ENCODE measurements around the gene SEPHS1. TPM values are rescaled to one million over a fixed set of nuclear protein-coding genes. Genes with fewer than 3 reads are reported as not detected.

Gene SEPHS1
- total and polyA plus RNA-seq, 2 donors (not counting 3 experiments of a cell fraction or from before 2014, with no cell fraction given) = 40.6 to 55.4 TPM

DNA sequence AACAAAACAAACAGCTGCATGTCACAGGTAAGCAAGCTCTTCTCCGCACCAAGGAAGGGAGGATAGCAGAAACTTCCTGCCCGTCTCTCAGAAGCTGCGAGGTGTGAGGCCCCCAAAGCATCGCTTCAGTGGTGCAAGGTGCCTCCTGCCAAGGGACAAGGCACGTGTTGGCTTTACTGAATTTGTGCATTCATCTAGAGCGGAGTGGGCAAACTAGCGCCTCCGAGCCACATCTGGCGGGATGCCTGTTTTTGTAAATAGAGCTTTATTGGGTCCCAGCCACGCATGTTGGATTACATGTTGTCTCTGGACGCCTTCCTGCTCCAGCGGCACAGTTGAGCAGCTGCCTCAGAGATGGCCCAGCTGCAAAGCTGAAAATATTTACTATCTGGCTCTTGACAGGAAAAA, 75.9 kb downstream of the SEPHS1 start:
- ChIA-PET CTCF (interaction anchor here (0.8 to 3.7 kb wide), 6 partner anchors 9 to 264 kb away, joined by 3 to 26 read pairs (median 3); partner anchors contain the start of gene PHYH), POLR2A (no interaction called here)
- Histone ChIP-seq H3K4me3 (replicated peaks in 1 of 3; ENCODE audit: insufficient read depth in 1 of 3, low read depth in 1 of 3, low read length in 3 of 3) (no peak overlapping the region), H3K27ac (ENCODE audit: insufficient read depth, low read depth, low read length) (no peak overlapping the region), H3K9ac (replicated peaks; ENCODE audit: extremely low read depth, insufficient read depth, low read length) (no peak overlapping the region), H3K4me1 (ENCODE audit: control insufficient read depth, extremely low read depth, insufficient read depth, low read length) (no peaks in the 10 kb centered on the region), H3K27me3 (ENCODE audit: control insufficient read depth in 2 of 2, insufficient read depth in 2 of 2, low read length in 2 of 2) (no peaks in the 10 kb centered on the region), H4K20me1 (replicated peaks; ENCODE audit: control insufficient read depth, extremely low read depth, insufficient read depth, low read length) (no peaks in the 10 kb centered on the region), H3K36me3 (ENCODE audit: control insufficient read depth in 2 of 2, extremely low read depth in 1 of 2, insufficient read depth in 2 of 2, low read length in 2 of 2) (no peaks in the 10 kb centered on the region), H3K79me2 (ENCODE audit: control insufficient read depth, insufficient read depth, low read length) (no peaks in the 10 kb centered on the region), H3K9me3 (replicated peaks; ENCODE audit: control insufficient read depth, insufficient read depth, low read length) (no peaks in the 10 kb centered on the region), H2AFZ (ENCODE audit: low read depth, low read length) (no peak overlapping the region), H3K9me1 (replicated peaks; ENCODE audit: control insufficient read depth, extremely low read depth, insufficient read depth, low read length) (no peaks in the 10 kb centered on the region), H3K4me2 (ENCODE audit: insufficient read depth, low read length) (no peak overlapping the region)
- dilution Hi-C loops (cut with MboI; ENCODE audit: extremely low pct_ligation_motif_present, low sequenced_read_pairs) (no loop called here), intact Hi-C loops (cut with micrococcal nuclease) (no loop called here)
- no TSS peak for BruUV-seq (replicated peaks)
- no peak for DNase-seq (ENCODE audit: low read depth, low spot score)
- no peak for TF ChIP-seq JUN (IDR thresholded peaks at IDR 0.05; ENCODE audit: borderline replicate concordance, insufficient read depth, insufficient read length, low read depth)
- no peak for TF ChIP-seq FOS (IDR thresholded peaks at IDR 0.05; ENCODE audit: borderline replicate concordance, insufficient read depth, low read length)
- TF ChIP-seq POLR2A (IDR thresholded peaks at IDR 0.05; ENCODE audit: low read depth, low read length) = no peak
- TF ChIP-seq, protein P1, sequence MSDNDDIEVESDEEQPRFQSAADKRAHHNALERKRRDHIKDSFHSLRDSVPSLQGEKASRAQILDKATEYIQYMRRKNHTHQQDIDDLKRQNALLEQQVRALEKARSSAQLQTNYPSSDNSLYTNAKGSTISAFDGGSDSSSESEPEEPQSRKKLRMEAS (IDR thresholded peaks at IDR 0.05; ENCODE audit: insufficient read depth, insufficient read length) = no peak
- FAIRE-seq = no peak

DNA sequence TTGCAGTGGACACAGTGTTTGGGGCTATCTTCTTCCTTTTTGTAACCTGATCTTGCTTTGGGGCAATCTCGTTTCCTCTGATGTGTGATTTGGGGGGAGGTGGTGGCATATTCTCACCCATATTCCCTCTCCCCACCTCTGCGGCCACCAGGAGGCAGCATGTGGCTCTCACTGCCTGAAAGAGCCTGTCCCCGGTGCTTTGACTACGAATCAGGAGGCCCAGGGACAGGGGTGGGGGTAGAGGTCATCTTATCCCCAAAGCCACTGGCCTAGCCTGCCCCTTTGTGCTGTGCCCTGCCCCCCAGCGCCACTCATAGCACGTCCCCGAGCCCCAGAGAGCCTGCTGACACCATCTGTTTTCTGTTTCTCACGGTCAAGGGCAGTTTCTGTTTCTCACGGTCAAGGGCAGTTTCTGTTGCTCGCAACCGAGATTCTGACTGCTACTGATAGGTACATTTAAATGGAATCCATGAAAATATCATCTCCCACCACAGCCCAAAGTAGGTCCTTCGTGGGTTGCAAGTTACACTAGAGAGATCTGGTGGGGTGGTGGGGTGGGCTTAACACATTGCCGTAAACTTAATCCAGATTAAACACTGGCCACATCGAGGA, 76.4 kb downstream of the SEPHS1 start:
- FAIRE-seq = no peak
- no peaks in the 10 kb centered on the region for H3K4me1 ChIP-seq (ENCODE audit: control insufficient read depth, extremely low read depth, insufficient read depth, low read length)
- no peaks in the 10 kb centered on the region for H3K36me3 ChIP-seq (ENCODE audit: control insufficient read depth in 2 of 2, extremely low read depth in 1 of 2, insufficient read depth in 2 of 2, low read length in 2 of 2)
- H3K9me1 ChIP-seq (replicated peaks; ENCODE audit: control insufficient read depth, extremely low read depth, insufficient read depth, low read length) = no peaks in the 10 kb centered on the region
- POLR2A ChIA-PET = no interaction called here
- TF ChIP-seq GATA2 (IDR thresholded peaks at IDR 0.05; ENCODE audit: insufficient read depth, insufficient read length, low read depth, low read length) = no peak
- TF ChIP-seq, protein P2, sequence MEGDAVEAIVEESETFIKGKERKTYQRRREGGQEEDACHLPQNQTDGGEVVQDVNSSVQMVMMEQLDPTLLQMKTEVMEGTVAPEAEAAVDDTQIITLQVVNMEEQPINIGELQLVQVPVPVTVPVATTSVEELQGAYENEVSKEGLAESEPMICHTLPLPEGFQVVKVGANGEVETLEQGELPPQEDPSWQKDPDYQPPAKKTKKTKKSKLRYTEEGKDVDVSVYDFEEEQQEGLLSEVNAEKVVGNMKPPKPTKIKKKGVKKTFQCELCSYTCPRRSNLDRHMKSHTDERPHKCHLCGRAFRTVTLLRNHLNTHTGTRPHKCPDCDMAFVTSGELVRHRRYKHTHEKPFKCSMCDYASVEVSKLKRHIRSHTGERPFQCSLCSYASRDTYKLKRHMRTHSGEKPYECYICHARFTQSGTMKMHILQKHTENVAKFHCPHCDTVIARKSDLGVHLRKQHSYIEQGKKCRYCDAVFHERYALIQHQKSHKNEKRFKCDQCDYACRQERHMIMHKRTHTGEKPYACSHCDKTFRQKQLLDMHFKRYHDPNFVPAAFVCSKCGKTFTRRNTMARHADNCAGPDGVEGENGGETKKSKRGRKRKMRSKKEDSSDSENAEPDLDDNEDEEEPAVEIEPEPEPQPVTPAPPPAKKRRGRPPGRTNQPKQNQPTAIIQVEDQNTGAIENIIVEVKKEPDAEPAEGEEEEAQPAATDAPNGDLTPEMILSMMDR (IDR thresholded peaks at IDR 0.05; ENCODE audit: extremely low read depth in 1 of 2, insufficient read depth in 1 of 2, low read depth in 1 of 2, low read length in 2 of 2) = peak; percentile 46 to 61
- no peak overlapping the region for H3K9ac ChIP-seq (replicated peaks; ENCODE audit: extremely low read depth, insufficient read depth, low read length)
- dilution Hi-C loops (cut with MboI; ENCODE audit: extremely low pct_ligation_motif_present, low sequenced_read_pairs) (no loop called here), intact Hi-C loops (cut with micrococcal nuclease) (loop anchor here (1.0 kb wide), 1 partner anchor 31 kb away; no protein-coding TSS in a partner anchor)
- H2AFZ ChIP-seq (ENCODE audit: low read depth, low read length) = peak overlapping the region; percentile 30
- no peak overlapping the region for H3K4me3 ChIP-seq (replicated peaks in 1 of 3; ENCODE audit: insufficient read depth in 1 of 3, low read depth in 1 of 3, low read length in 3 of 3)
- DNase-seq (ENCODE audit: low read depth, low spot score) = peak; percentile 14
- no peaks in the 10 kb centered on the region for H3K9me3 ChIP-seq (replicated peaks; ENCODE audit: control insufficient read depth, insufficient read depth, low read length)
- no TSS peak for BruUV-seq (replicated peaks)
- no peak overlapping the region for H3K4me2 ChIP-seq (ENCODE audit: insufficient read depth, low read length)
- CTCF ChIA-PET = interaction anchor here (0.8 to 3.7 kb wide), 5 partner anchors 26 to 265 kb away, joined by 3 to 26 read pairs (median 3); partner anchors contain the start of gene PHYH
- no peaks in the 10 kb centered on the region for H3K79me2 ChIP-seq (ENCODE audit: control insufficient read depth, insufficient read depth, low read length)
- H4K20me1 ChIP-seq (replicated peaks; ENCODE audit: control insufficient read depth, extremely low read depth, insufficient read depth, low read length) = no peaks in the 10 kb centered on the region
- no peak overlapping the region for H3K27ac ChIP-seq (ENCODE audit: insufficient read depth, low read depth, low read length)
- H3K27me3 ChIP-seq (ENCODE audit: control insufficient read depth in 2 of 2, insufficient read depth in 2 of 2, low read length in 2 of 2) = no peaks in the 10 kb centered on the region

Data from endothelial cell of umbilical vein (primary cell).